H1 (cell line): ENCODE measurements around the gene CCT6A. TPM values are rescaled to one million over a fixed set of nuclear protein-coding genes. Genes with fewer than 3 reads are reported as not detected.
"Not testable (repeated sequence)": the region's sequence is repeated elsewhere in the genome, so short reads cannot be mapped to it uniquely, and the experiment has no call there.

ENCODE experiments used
- CTCF ChIA-PET: fragments of 300-600 bp; sonication (Branson Sonifier 250); formaldehyde crosslinking; loops from one replicate; lab custom pipeline; 2021; ENCODE audit not compliant: partially characterized antibody; lab: Charles Lee
- POLR2A ChIA-PET: fragments of 300-600 bp; sonication (Branson Sonifier 250); formaldehyde crosslinking; loops from one replicate; lab custom pipeline; 2021; ENCODE audit warnings: inconsistent platforms; ENCODE audit not compliant: partially characterized antibody; lab: Charles Lee
- DNase-seq, 2 experiments: peaks; one replicate each; pipeline versions ENCODE4 v3.0.0 to v3.0.0-alpha.2; 2010 to 2022; ENCODE audit warnings: low spot score in 2 of 2, low read depth in 1 of 2, mixed read lengths in 1 of 2
- FAIRE-seq: peaks from 2 replicates; lab custom pipeline; 2011; peaks lifted over from hg19 to GRCh38; lab: Jason Lieb, UNC
- H2AFZ ChIP-seq: 2 replicates; pipeline ENCODE4 v1.8.1; 2012; ENCODE audit warnings: low read length, inconsistent platforms
- H2AK5ac ChIP-seq: 2 replicates; pipeline ENCODE4 v1.6.1; 2013; ENCODE audit warnings: low read depth, low read length
- H2BK120ac ChIP-seq: replicated peaks from 2 replicates; pipeline ENCODE3; 2013; ENCODE audit warnings: low read depth, low read length, inconsistent platforms
- H2BK12ac ChIP-seq: 2 replicates; pipeline ENCODE4 v1.6.1; 2013; ENCODE audit warnings: low read depth, low read length
- H2BK15ac ChIP-seq: 2 replicates; pipeline ENCODE4 v1.6.1; 2013; ENCODE audit warnings: low read length
- H2BK20ac ChIP-seq: 2 replicates; pipeline ENCODE4 v1.6.1; 2013; ENCODE audit warnings: low read length
- H2BK5ac ChIP-seq: 2 replicates; pipeline ENCODE4 v1.6.1; 2013; ENCODE audit warnings: low read depth, low read length
- H3K14ac ChIP-seq: 2 replicates; pipeline ENCODE4 v1.6.1; 2013; ENCODE audit warnings: inconsistent platforms; ENCODE audit not compliant: insufficient read length
- H3K18ac ChIP-seq: 2 replicates; pipeline ENCODE4 v1.6.1; 2013; ENCODE audit warnings: low read length; ENCODE audit errors: extremely low read depth
- H3K23ac ChIP-seq: 2 replicates; pipeline ENCODE4 v1.6.1; 2013; ENCODE audit warnings: inconsistent platforms; ENCODE audit not compliant: insufficient read length
- H3K23me2 ChIP-seq: 2 replicates; pipeline ENCODE4 v1.6.1; 2013; ENCODE audit warnings: low read depth, low read length
- H3K27ac ChIP-seq: 2 replicates; pipeline ENCODE4 v1.6.1; 2011; ENCODE audit warnings: low read depth, low read length, inconsistent platforms
- H3K27me3 ChIP-seq, 4 experiments: replicated peaks in 1 of 4; 1 replicate in 1 of 4; 2 replicates in 3 of 4; pipeline versions ENCODE4 v1.6.1 to v1.8.1; 2011 to 2013; ENCODE audit warnings: low read length in 3 of 4, mild to moderate bottlenecking in 3 of 4, inconsistent platforms in 2 of 4, mixed read lengths in 2 of 4, moderate library complexity in 1 of 4; ENCODE audit not compliant: control insufficient read depth in 3 of 4, insufficient read depth in 3 of 4; ENCODE audit errors: extremely low read depth in 1 of 4
- H3K36me3 ChIP-seq, 4 experiments: 2 replicates each; pipeline versions ENCODE4 v1.6.1 to v1.8.1; 2011 to 2013; ENCODE audit warnings: mild to moderate bottlenecking in 4 of 4, low read length in 3 of 4, moderate library complexity in 2 of 4, control low read depth in 1 of 4, inconsistent platforms in 1 of 4; ENCODE audit not compliant: insufficient read depth in 4 of 4, control insufficient read depth in 2 of 4
- H3K4ac ChIP-seq: replicated peaks from 2 replicates; pipeline ENCODE3; 2013; ENCODE audit warnings: low read length, low read depth, mixed read lengths, inconsistent platforms; ENCODE audit not compliant: insufficient read length
- H3K4me1 ChIP-seq, 4 experiments: replicated peaks in 1 of 4; 1 replicate in 1 of 4; 2 replicates in 3 of 4; pipeline versions ENCODE4 v1.6.1 to v1.8.1; 2011 to 2013; ENCODE audit warnings: low read length in 3 of 4, inconsistent platforms in 2 of 4, mixed read lengths in 1 of 4; ENCODE audit not compliant: insufficient read depth in 4 of 4, control insufficient read depth in 3 of 4
- H3K4me2 ChIP-seq, 2 experiments: 2 replicates each; pipeline versions ENCODE4 v1.6.1 to v1.8.1; 2011 to 2013; ENCODE audit warnings: low read depth in 2 of 2, low read length in 2 of 2, control low read depth in 1 of 2, inconsistent platforms in 1 of 2, mild to moderate bottlenecking in 1 of 2; ENCODE audit not compliant: insufficient read depth in 1 of 2
- H3K4me3 ChIP-seq, 4 experiments: fragments of 200-600, 300-600 bp in 1 of 4; sonication (generic), shearing (Covaris generic), sonication (Bioruptor Twin) in 1 of 4; 2 replicates each; pipeline versions ENCODE4 v1.5.1 to v1.8.1; 2011 to 2016; ENCODE audit warnings: low read length in 4 of 4, low read depth in 3 of 4, control low read depth in 2 of 4, inconsistent platforms in 2 of 4, mild to moderate bottlenecking in 2 of 4, mixed read lengths in 1 of 4, moderate library complexity in 1 of 4; ENCODE audit not compliant: insufficient read depth in 2 of 4; ENCODE audit errors: extremely low read depth in 1 of 4
- H3K56ac ChIP-seq: replicated peaks from 2 replicates; pipeline ENCODE3; 2013; ENCODE audit warnings: low read depth, mild to moderate bottlenecking, mixed read lengths, low read length, inconsistent platforms; ENCODE audit not compliant: insufficient read length
- H3K79me1 ChIP-seq: 2 replicates; pipeline ENCODE4 v1.6.1; 2013; ENCODE audit warnings: low read depth, low read length, control low read depth
- H3K79me2 ChIP-seq, 2 experiments: 2 replicates each; pipeline versions ENCODE4 v1.6.1 to v1.8.1; 2012 to 2013; ENCODE audit warnings: low read length in 2 of 2, mild to moderate bottlenecking in 2 of 2, inconsistent platforms in 1 of 2; ENCODE audit not compliant: insufficient read depth in 2 of 2, control insufficient read depth in 1 of 2
- H3K9ac ChIP-seq, 4 experiments: replicated peaks in 1 of 4; 1 replicate in 1 of 4; 2 replicates in 3 of 4; pipeline versions ENCODE4 v1.6.1 to v1.8.1; 2011 to 2013; ENCODE audit warnings: low read depth in 3 of 4, low read length in 3 of 4, control low read depth in 2 of 4, mild to moderate bottlenecking in 2 of 4, moderate library complexity in 2 of 4, inconsistent platforms in 1 of 4; ENCODE audit errors: extremely low read depth in 1 of 4
- H3K9me3 ChIP-seq, 2 experiments: 2 replicates each; pipeline versions ENCODE4 v1.6.1 to v1.8.1; 2012 to 2013; ENCODE audit warnings: mild to moderate bottlenecking in 2 of 2, moderate library complexity in 2 of 2, control low read depth in 1 of 2, inconsistent platforms in 1 of 2, low read depth in 1 of 2, low read length in 1 of 2, mixed read lengths in 1 of 2; ENCODE audit not compliant: insufficient read depth in 2 of 2
- H4K20me1 ChIP-seq, 2 experiments: replicated peaks in 1 of 2; 2 replicates each; pipeline versions ENCODE3 to v1.8.1; 2011 to 2013; ENCODE audit warnings: inconsistent platforms in 2 of 2, low read length in 2 of 2, mild to moderate bottlenecking in 1 of 2; ENCODE audit not compliant: insufficient read depth in 2 of 2, control insufficient read depth in 1 of 2
- H4K5ac ChIP-seq: 2 replicates; pipeline ENCODE4 v1.6.1; 2013; ENCODE audit warnings: low read length, low read depth, mixed read lengths, inconsistent platforms; ENCODE audit not compliant: insufficient read length
- H4K8ac ChIP-seq: 2 replicates; pipeline ENCODE4 v1.8.0; 2013; ENCODE audit warnings: mild to moderate bottlenecking, moderate library complexity, low read length, inconsistent platforms; ENCODE audit not compliant: insufficient read depth; ENCODE audit errors: extremely low read depth
- H4K91ac ChIP-seq: replicated peaks from 2 replicates; pipeline ENCODE3; 2013; ENCODE audit warnings: low read length, mixed read lengths, inconsistent platforms; ENCODE audit not compliant: insufficient read length
- WGBS, 2 experiments: shearing (Covaris generic) in 1 of 2; methylation state at CpG; one replicate each; pipeline versions ENCODE4 v1.1.6 to v1.1.7; 2013 to 2015; ENCODE audit warnings: low lambda C conversion rate in 2 of 2, mixed read lengths in 2 of 2, inconsistent platforms in 1 of 2, low coverage in 1 of 2, missing lambda C conversion rate in 1 of 2; ENCODE audit not compliant: insufficient replicate concordance in 2 of 2, insufficient coverage in 1 of 2, insufficient read length in 1 of 2; ENCODE audit errors: extremely low coverage in 1 of 2, missing lambda C conversion rate in 1 of 2; 5-methylcytosine and 5-hydroxymethylcytosine counted together
- polyA plus RNA-seq, 7 experiments: library from polyadenylated mRNA; depleted of rRNA in 3 of 7; stranded (reverse) in 5 of 7; unstranded in 2 of 7; fragments of >200 nt in 5 of 7; fragments of 200-250 nt in 2 of 7; gene quantifications; 1 replicate in 5 of 7; 2 replicates in 1 of 7; 4 replicates in 1 of 7; pipeline versions ENCODE4 v1.2.1 to v1.2.3, GENCODE V29; 2011 to 2013; ENCODE audit warnings: missing spikeins in 2 of 7, mixed read lengths in 2 of 7
- small RNA-seq: library from polyadenylated mRNA; stranded (forward); fragments of <200 nt; extraction: miRNeasy Mini kit (QIAGEN cat#:217004); gene quantifications from one replicate; pipeline ENCODE3, GENCODE V24; 2013; ENCODE audit not compliant: insufficient read depth
- total RNA-seq: library from RNA; stranded (reverse); fragmentation: NEBNext Ultra II Directional; extraction: Animal tissue kit (Norgen Biotek cat#: 25700); gene quantifications from 2 replicates; pipeline ENCODE4 v1.2.1, GENCODE V29; 2021

Gene CCT6A
- total and polyA plus RNA-seq, 2 of the 8 experiments (the other 6 are each of a cell fraction or from before 2014, with no cell fraction given), result 201 to 272 TPM

DNA sequence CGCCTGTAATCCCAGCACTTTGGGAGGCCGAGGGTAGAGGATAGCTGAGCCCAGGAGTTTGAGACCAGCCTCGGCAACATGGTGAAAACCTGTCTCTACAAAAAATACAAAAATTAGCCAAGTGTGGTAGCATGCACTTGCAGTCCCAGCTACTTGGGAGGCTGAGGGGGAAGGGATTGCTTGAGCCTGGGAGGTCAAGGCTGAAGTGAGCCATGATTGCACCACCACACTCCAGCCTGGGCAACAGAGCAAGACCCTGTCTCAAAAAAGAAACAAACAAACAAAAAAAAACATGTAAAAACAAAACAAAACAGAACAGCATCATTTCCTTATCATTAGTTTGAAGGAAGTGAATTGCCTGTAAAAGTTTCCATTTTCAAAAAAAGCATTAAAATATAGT is 60.7 kb downstream of the CCT6A start:
- H2BK12ac ChIP-seq, CTCF ChIA-PET, H3K79me1 ChIP-seq, DNase-seq, H2BK20ac ChIP-seq, H2AFZ ChIP-seq, H2BK15ac ChIP-seq, H3K27me3 ChIP-seq, H4K91ac ChIP-seq, H3K23me2 ChIP-seq, FAIRE-seq, H2BK120ac ChIP-seq, H3K9ac ChIP-seq, H3K4me2 ChIP-seq, H4K20me1 ChIP-seq, H3K79me2 ChIP-seq, H2BK5ac ChIP-seq, H4K8ac ChIP-seq, H4K5ac ChIP-seq, H3K4ac ChIP-seq, H3K4me1 ChIP-seq, H3K18ac ChIP-seq, H3K23ac ChIP-seq, H3K36me3 ChIP-seq, H3K14ac ChIP-seq, POLR2A ChIA-PET, H3K56ac ChIP-seq, H3K4me3 ChIP-seq, H3K27ac ChIP-seq, H2AK5ac ChIP-seq: not testable (repeated sequence)
- WGBS, 2 experiments, result 84% methylated on average over 3 of the region's 3 CpGs; no CpG with 5 or more reads in 1 of the 2 experiments
- peaks cover 27 to 61% of the 10 kb centered on the region in 2 experiments; a peak in 3 of 4 replicates for H3K9me3 ChIP-seq

Small RNAs within 50 kb of the gene (small RNA-seq; reads per million reads assigned to genes)
- gene SNORA15, result not detected
- not detected for gene SNORA22B

Other genes starting within 250 kb of the CCT6A start
- gene SEPTIN14, start 189.0 kb upstream of the CCT6A start, total RNA-seq, result not detected in 2 replicates
- gene SEPTIN14, start 189.0 kb upstream of the CCT6A start, polyA plus RNA-seq (2011; rRNA removed), result not detected in 2 replicates
- gene ZNF713, start 164.3 kb upstream of the CCT6A start, total RNA-seq, result 2.6 and 3.0 TPM in 2 replicates
- gene ZNF713, start 164.3 kb upstream of the CCT6A start, polyA plus RNA-seq (2011; rRNA removed), result 1.3 TPM in 2 replicates
- gene MRPS17, start 99.9 kb upstream of the CCT6A start, total RNA-seq, result 27.3 and 30.4 TPM in 2 replicates
- gene MRPS17, start 99.9 kb upstream of the CCT6A start, polyA plus RNA-seq (2011; rRNA removed), result 11.5 and 15.8 TPM in 2 replicates
- gene NIPSNAP2, start 87.2 kb upstream of the CCT6A start, total RNA-seq, result 38.6 and 45.2 TPM in 2 replicates
- 15.4 and 31.1 TPM in 2 replicates for gene NIPSNAP2, start 87.2 kb upstream of the CCT6A start, polyA plus RNA-seq (2011; rRNA removed)
- 56.3 and 64.8 TPM in 2 replicates for gene PSPH, start 321 bp upstream of the CCT6A start, total RNA-seq
- 31.0 and 39.7 TPM in 2 replicates for gene PSPH, start 321 bp upstream of the CCT6A start, polyA plus RNA-seq (2011; rRNA removed)
- 59.2 and 61.9 TPM in 2 replicates for gene SUMF2, start 12.5 kb downstream of the CCT6A start, total RNA-seq
- gene SUMF2, start 12.5 kb downstream of the CCT6A start, polyA plus RNA-seq (2011; rRNA removed), result 39.8 and 55.9 TPM in 2 replicates
- 0.61 TPM in 1 of 2 replicates, not detected in the other for gene PHKG1, start 41.2 kb downstream of the CCT6A start, total RNA-seq
- gene PHKG1, start 41.2 kb downstream of the CCT6A start, polyA plus RNA-seq (2011; rRNA removed), result 0.03 and 0.14 TPM in 2 replicates
- gene CHCHD2, start 54.7 kb downstream of the CCT6A start, total RNA-seq, result 112 and 120 TPM in 2 replicates
- gene CHCHD2, start 54.7 kb downstream of the CCT6A start, polyA plus RNA-seq (2011; rRNA removed), result 238 and 300 TPM in 2 replicates
- not detected in 2 replicates for gene NUPR2, start 64.7 kb downstream of the CCT6A start, total RNA-seq
- not detected in 2 replicates for gene NUPR2, start 64.7 kb downstream of the CCT6A start, polyA plus RNA-seq (2011; rRNA removed)